GM18526 (cell line): ENCODE results near the gene MRM2.

ENCODE experiments used
- POLR2A ChIP-seq: IDR thresholded peaks from 3 replicates; pipeline ENCODE4 v1.6.1; 2011; ENCODE audit not compliant: insufficient read length; ENCODE audit errors: extremely low read depth

Gene MRM2

GRCh38 chr7:2209146-2209960, 32.7 kb downstream of the MRM2 start:
- TF ChIP-seq POLR2A, result no peak

- TF ChIP-seq POLR2A, result no peak
Observed at GRCh38 chr7:2208712-2209111, 33.3 kb downstream of the MRM2 start.

- TF ChIP-seq POLR2A, result no peak
Observed at GRCh38 chr7:2205036-2205780, 36.8 kb downstream of the MRM2 start.

GRCh38 chr7:2204446-2204845, 37.6 kb downstream of the MRM2 start:
- TF ChIP-seq POLR2A, result no peak

GRCh38 chr7:2203766-2204300, 38.2 kb downstream of the MRM2 start:
- no peak for TF ChIP-seq POLR2A

- no peak for TF ChIP-seq POLR2A
Observed at GRCh38 chr7:2202901-2203765, 38.9 kb downstream of the MRM2 start.

- TF ChIP-seq POLR2A, result no peak
Observed at GRCh38 chr7:2202361-2202761, 39.6 kb downstream of the MRM2 start.

GRCh38 chr7:2201686-2202360, 40.2 kb downstream of the MRM2 start:
- TF ChIP-seq POLR2A, result no peak

- TF ChIP-seq POLR2A, result no peak
Observed at GRCh38 chr7:2201128-2201527, 40.9 kb downstream of the MRM2 start.

GRCh38 chr7:2200584-2200980, 41.4 kb downstream of the MRM2 start:
- TF ChIP-seq POLR2A, result no peak

GRCh38 chr7:2199956-2200583, 41.9 kb downstream of the MRM2 start:
- TF ChIP-seq POLR2A, result no peak

- no peak for TF ChIP-seq POLR2A
Observed at GRCh38 chr7:2199528-2199927, 42.5 kb downstream of the MRM2 start.

GRCh38 chr7:2198760-2199159, 43.2 kb downstream of the MRM2 start:
- no peak for TF ChIP-seq POLR2A

GRCh38 chr7:2198206-2198605, 43.8 kb downstream of the MRM2 start:
- TF ChIP-seq POLR2A, result no peak

- TF ChIP-seq POLR2A, result no peak
Observed at GRCh38 chr7:2197436-2198155, 44.4 kb downstream of the MRM2 start.
